LNCAP (cell line): Measurements from ENCODE around the gene ANXA4.

Experiments used
- TF ChIP-seq, protein P1 (sequence below): fragments of 450-650 bp; IDR thresholded peaks from 2 replicates; pipeline ENCODE4 v1.5.1; 2017; ENCODE audit warnings: mild to moderate bottlenecking

Gene ANXA4

DNA sequence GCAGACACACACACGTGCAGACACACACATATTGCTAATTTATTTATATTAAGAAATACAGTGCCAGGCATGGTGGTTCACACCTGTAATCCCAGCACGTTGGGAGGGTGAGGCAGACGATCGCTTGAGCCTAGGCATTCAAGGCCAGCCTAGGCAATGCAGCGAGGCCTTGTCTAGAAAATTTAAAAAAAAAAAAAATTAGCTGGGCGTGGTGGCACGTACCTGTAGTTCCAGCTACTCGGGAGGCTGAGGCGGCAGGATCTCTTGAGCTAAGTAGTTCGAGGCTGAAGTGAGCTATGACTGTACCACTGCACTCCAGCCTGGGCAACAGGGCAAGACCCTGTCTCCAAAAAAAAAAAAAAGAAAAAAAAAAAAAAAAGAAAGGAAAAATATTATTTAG lies 28.8 kb downstream of the ANXA4 start:
- TF ChIP-seq, protein P1, sequence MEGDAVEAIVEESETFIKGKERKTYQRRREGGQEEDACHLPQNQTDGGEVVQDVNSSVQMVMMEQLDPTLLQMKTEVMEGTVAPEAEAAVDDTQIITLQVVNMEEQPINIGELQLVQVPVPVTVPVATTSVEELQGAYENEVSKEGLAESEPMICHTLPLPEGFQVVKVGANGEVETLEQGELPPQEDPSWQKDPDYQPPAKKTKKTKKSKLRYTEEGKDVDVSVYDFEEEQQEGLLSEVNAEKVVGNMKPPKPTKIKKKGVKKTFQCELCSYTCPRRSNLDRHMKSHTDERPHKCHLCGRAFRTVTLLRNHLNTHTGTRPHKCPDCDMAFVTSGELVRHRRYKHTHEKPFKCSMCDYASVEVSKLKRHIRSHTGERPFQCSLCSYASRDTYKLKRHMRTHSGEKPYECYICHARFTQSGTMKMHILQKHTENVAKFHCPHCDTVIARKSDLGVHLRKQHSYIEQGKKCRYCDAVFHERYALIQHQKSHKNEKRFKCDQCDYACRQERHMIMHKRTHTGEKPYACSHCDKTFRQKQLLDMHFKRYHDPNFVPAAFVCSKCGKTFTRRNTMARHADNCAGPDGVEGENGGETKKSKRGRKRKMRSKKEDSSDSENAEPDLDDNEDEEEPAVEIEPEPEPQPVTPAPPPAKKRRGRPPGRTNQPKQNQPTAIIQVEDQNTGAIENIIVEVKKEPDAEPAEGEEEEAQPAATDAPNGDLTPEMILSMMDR = no peak

DNA sequence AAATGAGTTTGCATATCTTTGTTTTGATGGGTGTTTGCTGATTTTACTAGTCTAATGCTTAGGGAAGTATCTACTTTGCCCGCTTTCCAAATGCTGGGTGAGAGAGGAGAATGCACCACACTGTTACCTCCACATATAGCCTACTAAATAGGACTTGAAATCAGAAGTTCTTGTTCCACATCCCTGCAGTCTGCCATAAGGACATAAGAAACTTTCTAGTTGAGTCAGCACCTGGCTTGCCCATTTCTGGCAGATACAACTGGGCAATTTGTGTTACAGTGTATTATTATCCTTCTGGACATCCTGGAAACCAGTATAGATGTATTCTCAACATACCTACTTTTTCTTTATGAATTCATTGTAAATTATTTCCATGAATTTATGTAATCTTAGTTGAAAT lies 29.5 kb downstream of the ANXA4 start:
- TF ChIP-seq, protein P1 = no peak

DNA sequence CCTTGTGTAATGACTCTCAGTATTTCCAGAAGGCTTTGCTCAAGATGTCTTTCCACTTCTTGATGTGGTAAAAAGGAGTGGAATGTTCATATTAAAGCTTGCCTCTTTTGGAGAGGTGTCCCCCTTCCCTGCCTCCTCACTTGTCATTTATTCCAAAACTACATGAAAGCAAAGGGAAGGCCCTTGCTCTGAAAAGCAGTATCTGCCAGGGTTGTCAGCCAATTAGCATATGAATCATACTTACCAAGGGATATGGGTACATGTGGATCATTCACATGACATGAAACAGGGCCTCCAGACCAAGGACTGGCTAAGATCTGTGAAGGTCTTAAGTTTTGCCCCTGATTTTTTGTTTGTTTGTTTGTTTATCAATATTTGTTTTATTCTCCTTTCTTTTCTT lies 31.3 kb downstream of the ANXA4 start:
- TF ChIP-seq, protein P1 = no peak

DNA sequence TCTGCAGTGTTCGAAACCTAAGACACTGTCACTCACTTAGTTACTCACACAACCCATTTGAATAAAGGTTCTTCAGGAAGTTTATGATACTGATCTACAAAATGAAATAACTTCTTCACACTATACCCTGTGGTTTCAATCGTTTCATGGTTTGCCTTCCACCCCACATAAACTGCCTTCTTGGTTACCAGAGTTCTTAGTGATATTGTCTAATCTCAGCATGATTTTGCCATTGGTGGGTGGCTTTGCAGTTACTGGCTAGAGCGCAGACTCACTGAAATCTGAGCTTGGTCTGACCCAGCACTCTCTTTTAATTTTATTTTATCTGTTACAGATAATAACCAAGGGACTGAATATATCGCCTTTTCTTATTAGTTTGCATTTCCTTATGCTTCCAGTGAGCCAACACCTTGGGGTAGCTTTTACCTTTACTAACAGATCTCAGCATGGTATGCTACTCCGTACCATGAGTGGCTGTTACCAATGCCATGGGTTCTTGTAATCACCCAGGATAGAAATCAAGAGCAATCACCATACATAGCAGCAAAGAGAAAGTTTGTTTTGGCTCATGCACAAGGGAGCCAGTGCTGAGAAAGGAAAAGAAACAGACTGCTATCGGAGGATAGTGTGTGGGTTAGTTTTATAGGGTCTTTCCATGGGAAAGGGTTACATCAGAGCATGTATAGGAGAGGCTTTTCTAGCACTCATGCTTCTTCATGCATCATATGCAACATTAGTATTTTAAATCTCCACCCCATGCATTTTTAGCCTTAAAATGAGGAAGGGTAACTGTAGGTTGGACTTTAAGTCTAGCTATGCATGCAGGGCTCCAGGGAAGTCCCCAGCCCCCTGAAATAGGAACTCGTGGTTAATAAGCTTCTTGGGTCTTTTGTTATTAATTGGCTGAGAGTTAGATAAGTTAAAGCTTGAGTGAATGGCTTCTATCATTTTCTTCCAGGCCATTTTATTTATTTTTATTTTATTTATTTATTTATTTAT lies 33.3 kb downstream of the ANXA4 start:
- TF ChIP-seq, protein P1 = no peak

DNA sequence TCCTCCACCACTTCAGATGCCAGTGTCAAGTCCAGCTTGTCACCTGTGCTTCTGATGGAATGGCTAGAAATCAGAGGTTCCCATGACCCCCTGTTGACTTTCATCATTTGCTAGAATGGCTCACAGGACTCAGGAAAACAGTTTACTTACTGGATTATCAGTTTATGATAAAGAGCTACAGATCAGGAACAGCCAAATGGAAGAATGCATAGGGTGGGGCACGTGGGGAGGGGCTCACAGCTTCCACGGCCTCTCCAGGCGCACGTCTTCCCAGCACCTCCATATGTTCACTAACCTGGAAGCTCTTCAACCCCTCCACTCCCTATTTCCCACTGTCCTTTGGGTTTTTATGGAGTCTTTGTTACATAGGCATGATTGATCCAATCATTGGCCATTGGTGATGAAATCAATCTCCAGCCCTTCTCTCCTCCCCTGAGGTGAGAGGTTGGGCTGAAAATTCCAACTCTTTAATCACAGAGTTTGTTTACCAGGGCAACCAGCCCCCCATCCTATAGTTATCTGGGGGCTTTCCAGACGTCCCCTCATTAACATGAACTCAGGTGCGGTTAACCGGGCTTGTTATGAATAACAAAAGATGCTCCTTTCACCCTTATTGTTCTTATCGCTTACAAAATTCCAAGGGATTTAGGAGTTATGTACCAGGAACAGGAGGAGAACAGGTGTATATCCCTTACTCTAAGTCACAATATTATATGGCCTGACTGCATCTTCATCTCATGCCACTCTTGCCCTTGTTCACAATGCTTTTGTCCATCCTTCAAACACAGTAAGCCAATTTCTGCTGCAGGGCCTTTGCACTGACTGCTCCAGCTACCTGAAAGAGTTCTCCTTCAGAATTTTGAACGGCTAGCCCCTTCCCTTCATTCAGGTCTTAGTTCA lies 35.2 kb downstream of the ANXA4 start:
- TF ChIP-seq, protein P1 = no peak

DNA sequence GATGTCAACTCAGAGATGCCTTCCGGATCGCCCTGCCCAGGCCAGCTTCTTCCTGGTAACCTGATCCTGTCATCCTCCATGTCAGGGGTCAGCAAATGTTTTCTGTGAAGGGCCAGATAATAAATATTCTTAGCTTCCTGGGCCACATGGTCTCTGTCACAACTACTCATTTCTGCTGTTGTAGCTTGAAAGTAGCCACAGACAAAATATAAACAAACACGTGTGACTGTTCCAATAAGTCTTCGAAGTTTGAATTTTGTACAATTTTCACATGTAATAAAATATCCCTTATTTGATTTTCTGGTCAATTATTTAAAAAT lies 35.8 kb downstream of the ANXA4 start:
- TF ChIP-seq, protein P1 = no peak

DNA sequence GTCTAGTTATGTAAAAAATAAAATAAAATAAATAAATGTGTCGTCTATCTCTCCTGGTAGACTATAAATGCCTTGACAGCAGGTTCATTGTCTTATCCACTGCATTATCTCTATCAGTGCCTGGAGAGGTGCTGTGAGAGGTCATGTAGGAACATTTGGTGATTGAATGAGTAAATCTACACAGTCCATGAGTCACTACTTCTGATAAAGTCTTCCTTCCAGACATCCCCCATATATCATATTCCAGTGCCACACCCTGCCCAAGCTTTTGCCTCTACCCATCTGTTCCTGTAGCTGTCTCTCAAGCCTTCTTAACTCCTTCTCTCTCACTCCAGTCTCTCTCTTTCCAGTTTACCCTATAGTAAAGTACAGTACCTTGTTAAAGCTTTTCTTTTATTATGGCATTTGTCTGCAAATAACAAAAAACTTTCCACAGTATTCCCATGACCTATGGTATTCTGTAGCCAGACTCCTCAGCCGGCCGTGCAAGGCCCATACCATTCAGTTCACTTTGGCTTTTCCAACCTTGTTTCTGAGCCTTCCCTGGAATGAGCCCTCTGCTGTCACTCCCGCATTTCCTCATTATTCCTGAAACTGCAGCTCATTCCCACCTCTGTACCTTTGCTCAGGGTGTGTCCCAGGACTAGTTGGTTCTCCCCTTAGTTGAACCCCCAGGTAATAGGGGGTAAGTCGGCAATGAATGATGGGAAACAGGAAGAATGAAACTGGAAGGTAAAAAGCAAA lies 37.5 kb downstream of the ANXA4 start:
- TF ChIP-seq, protein P1 = no peak
